GM12878 (cell line): ENCODE measurements around the gene DDX27. TPM values are rescaled to one million over a fixed set of nuclear protein-coding genes. Genes with fewer than 3 reads are reported as not detected.

Source experiments
- ATAC-seq: fragments of 200-7000 bp; cut with Tn5 transposase; 3 replicates; pipeline ENCODE4 v1.9.1; 2020; ENCODE audit warnings: mild to moderate bottlenecking, moderate library complexity
- BruUV-seq: library from RNA; stranded (reverse); fragments of 400-500 nt; replicated peaks from 2 replicates; lab custom pipeline; 2021; lab: Mats Ljungman, UMichigan
- CTCF ChIA-PET: fragments of 300-600 bp; sonication (Branson Sonifier 250); formaldehyde crosslinking; extraction: SDS; loops from one replicate; lab custom pipeline; 2021; ENCODE audit warnings: inconsistent platforms; lab: Yijun Ruan, JAX
- POLR2A ChIA-PET: fragments of 350-600 bp; formaldehyde crosslinking; extraction: SDS; loops from one replicate; lab custom pipeline; 2021; ENCODE audit warnings: inconsistent platforms; lab: Charles Lee
- RAD21 ChIA-PET: fragments of 300-600 bp; sonication (Branson Sonifier 250); formaldehyde crosslinking; loops from one replicate; lab custom pipeline; 2023; ENCODE audit warnings: antibody characterized with exemption; ENCODE audit not compliant: unreplicated experiment; lab: Charles Lee
- SMC1A ChIA-PET: fragments of 300-600 bp; sonication (Branson Sonifier 250); formaldehyde crosslinking; loops from one replicate; lab custom pipeline; 2023; ENCODE audit not compliant: unreplicated experiment, uncharacterized antibody; lab: Charles Lee
- DNase-seq: peaks from one replicate; pipeline ENCODE4 v3.0.0-alpha.2; 2011; ENCODE audit warnings: low read depth, low spot score
- FAIRE-seq: peaks from 3 replicates; lab custom pipeline; 2011; peaks lifted over from hg19 to GRCh38; lab: Jason Lieb, UNC
- H2AFZ ChIP-seq: 2 replicates; pipeline ENCODE4 v1.6.0; 2011; ENCODE audit warnings: low read depth, low read length, control low read depth; ENCODE audit not compliant: control insufficient read depth
- H3K27ac ChIP-seq: 2 replicates; pipeline ENCODE4 v1.5.1; 2011; ENCODE audit warnings: control low read depth; ENCODE audit not compliant: control insufficient read depth, insufficient read depth
- H3K27me3 ChIP-seq, 2 experiments: replicated peaks in 1 of 2; 2 replicates each; pipeline versions ENCODE4 v1.6.0 to v1.6.1; 2011; ENCODE audit warnings: low read length in 1 of 2; ENCODE audit not compliant: control insufficient read depth in 2 of 2, insufficient read depth in 2 of 2
- H3K36me3 ChIP-seq, 2 experiments: 2 replicates each; pipeline ENCODE4 v1.5.1; 2011; ENCODE audit warnings: low read length in 1 of 2; ENCODE audit not compliant: control insufficient read depth in 2 of 2, insufficient read depth in 2 of 2
- H3K4me1 ChIP-seq: 2 replicates; pipeline ENCODE4 v1.6.1; 2011; ENCODE audit warnings: mild to moderate bottlenecking, low read length, moderate library complexity, mixed read lengths; ENCODE audit not compliant: control insufficient read depth, insufficient read depth
- H3K4me2 ChIP-seq: 2 replicates; pipeline ENCODE4 v1.6.0; 2011; ENCODE audit warnings: control low read depth; ENCODE audit not compliant: control insufficient read depth, insufficient read depth
- H3K4me3 ChIP-seq: fragments of 200-600 bp; sonication (generic); 2 replicates; pipeline ENCODE4 v1.5.1; 2016
- H3K79me2 ChIP-seq: 2 replicates; pipeline ENCODE4 v1.6.0; 2011; ENCODE audit warnings: low read length; ENCODE audit not compliant: control insufficient read depth, insufficient read depth
- H3K9ac ChIP-seq: 2 replicates; pipeline ENCODE4 v1.8.0; 2011; ENCODE audit warnings: low read length, control low read depth, mixed read lengths; ENCODE audit not compliant: control insufficient read depth, insufficient read depth
- H3K9me3 ChIP-seq: replicated peaks from 3 replicates; pipeline ENCODE4 v1.5.1; 2011; ENCODE audit warnings: mild to moderate bottlenecking, low read length; ENCODE audit not compliant: control insufficient read depth, insufficient read depth
- H4K20me1 ChIP-seq: 2 replicates; pipeline ENCODE4 v1.6.0; 2011; ENCODE audit not compliant: control insufficient read depth, insufficient read depth
- CREB1 ChIP-seq: IDR thresholded peaks from 2 replicates; pipeline ENCODE4 v1.6.1; 2012; ENCODE audit warnings: low read depth, mild to moderate bottlenecking, inconsistent platforms
- EGR1 ChIP-seq, 2 experiments: IDR thresholded peaks; 1 replicate in 1 of 2; 2 replicates in 1 of 2; pipeline ENCODE4 v1.6.1; 2011 to 2012; ENCODE audit warnings: low read depth in 2 of 2, low read length in 2 of 2, borderline replicate concordance in 1 of 2, mild to moderate bottlenecking in 1 of 2, moderate library complexity in 1 of 2
- IRF4 ChIP-seq: IDR thresholded peaks from 2 replicates; pipeline ENCODE4 v1.6.1; 2011; ENCODE audit warnings: low read depth, low read length
- NFIC ChIP-seq: IDR thresholded peaks from 2 replicates; pipeline ENCODE4 v1.6.1; 2012; ENCODE audit warnings: low read depth, mild to moderate bottlenecking, inconsistent platforms, low read length, moderate library complexity
- NR2C1 ChIP-seq: fragments of 450-650 bp; IDR thresholded peaks from 2 replicates; pipeline ENCODE4 v1.6.1; 2017; ENCODE audit warnings: antibody characterized with exemption, mild to moderate bottlenecking, moderate library complexity
- PAX5 ChIP-seq: IDR thresholded peaks from 2 replicates; pipeline ENCODE4 v1.6.1; 2011; ENCODE audit warnings: low read depth, low read length, borderline replicate concordance
- POU2F2 ChIP-seq: IDR thresholded peaks from 3 replicates; pipeline ENCODE4 v1.6.1; 2011; ENCODE audit warnings: low read depth, mild to moderate bottlenecking, low read length, borderline replicate concordance
- SMC3 ChIP-seq: IDR thresholded peaks from 2 replicates; pipeline ENCODE4 v1.6.1; 2011; ENCODE audit warnings: low read length, improper control_type of control experiment, borderline replicate concordance
- SUPT20H ChIP-seq: IDR thresholded peaks from 2 replicates; pipeline ENCODE4 v1.6.1; 2011; ENCODE audit warnings: low read depth, mild to moderate bottlenecking, low read length, moderate library complexity, borderline replicate concordance; ENCODE audit not compliant: control insufficient read depth
- TARDBP ChIP-seq: IDR thresholded peaks from 2 replicates; pipeline ENCODE4 v1.6.1; 2016; ENCODE audit warnings: borderline replicate concordance
- WRNIP1 ChIP-seq: IDR thresholded peaks from 2 replicates; pipeline ENCODE4 v1.6.1; 2011; ENCODE audit warnings: low read depth, low read length, improper control_type of control experiment, borderline replicate concordance
- WGBS: methylation state at CpG from one replicate; pipeline ENCODE4 v1.1.6; 2016; ENCODE audit warnings: low lambda C conversion rate; ENCODE audit not compliant: insufficient replicate concordance, insufficient coverage; ENCODE audit errors: missing lambda C conversion rate; 5-methylcytosine and 5-hydroxymethylcytosine counted together
- in situ Hi-C: fragments of 300-500 bp; cut with MboI; formaldehyde crosslinking; loops from 9 replicates; pipeline ENCODE4 v1.14.3; 2018; ENCODE audit warnings: mixed read lengths
- intact Hi-C: fragments of 100-400 bp; cut with micrococcal nuclease; formaldehyde crosslinking; loops from one replicate; pipeline ENCODE4 v1.14.2; 2022; ENCODE audit not compliant: unreplicated experiment
- polyA plus RNA-seq, 11 experiments: library from polyadenylated mRNA; depleted of rRNA in 4 of 11; unstranded in 6 of 11; stranded (reverse) in 5 of 11; fragments of >200 nt; fragmentation: Nextera tagmentation in 4 of 11; fragmentation: Illumina TruSeq in 1 of 11; extraction: Ambion mirVana in 4 of 11; extraction: Trizol in 1 of 11; gene quantifications; 1 replicate in 1 of 11; 2 replicates in 10 of 11; pipeline versions ENCODE4 v1.2.1 to v1.2.3, GENCODE V29; 2011 to 2016; ENCODE audit warnings: inconsistent platforms in 2 of 11, missing spikeins in 2 of 11, low read depth in 1 of 11
- total RNA-seq, 4 experiments: library from RNA; depleted of rRNA in 3 of 4; stranded (reverse); fragments of >200 nt in 3 of 4; fragmentation: Illumina TruSeq in 1 of 4; extraction: Trizol in 1 of 4; gene quantifications; 2 replicates each; pipeline versions ENCODE4 v1.2.1 to v1.2.3, GENCODE V29; 2013 to 2021
- TF ChIP-seq, protein P1 (sequence below): IDR thresholded peaks from 2 replicates; pipeline ENCODE4 v1.6.1; 2011; ENCODE audit warnings: low read depth, low read length, improper control_type of control experiment, borderline replicate concordance
- TF ChIP-seq, protein P2 (sequence below): fragments of 450-650 bp; IDR thresholded peaks from 2 replicates; pipeline ENCODE4 v1.6.1; 2017; ENCODE audit warnings: low read depth, mild to moderate bottlenecking, moderate library complexity
- TF ChIP-seq, protein P3 (sequence below): IDR thresholded peaks from 2 replicates; pipeline ENCODE4 v1.6.1; 2011; ENCODE audit warnings: mild to moderate bottlenecking, low read depth, low read length, moderate library complexity; ENCODE audit not compliant: insufficient replicate concordance
- TF ChIP-seq, protein P4 (sequence below): fragments of 450-650 bp; IDR thresholded peaks from 2 replicates; pipeline ENCODE4 v1.6.1; 2018; ENCODE audit warnings: borderline replicate concordance, mild to moderate bottlenecking; ENCODE audit not compliant: partially characterized antibody

Gene DDX27
- total and polyA plus RNA-seq, 10 of the 15 experiments (the other 5 are each of a cell fraction or from before 2014, with no cell fraction given): 19.8 to 78.8 (median 54.9) TPM

DNA sequence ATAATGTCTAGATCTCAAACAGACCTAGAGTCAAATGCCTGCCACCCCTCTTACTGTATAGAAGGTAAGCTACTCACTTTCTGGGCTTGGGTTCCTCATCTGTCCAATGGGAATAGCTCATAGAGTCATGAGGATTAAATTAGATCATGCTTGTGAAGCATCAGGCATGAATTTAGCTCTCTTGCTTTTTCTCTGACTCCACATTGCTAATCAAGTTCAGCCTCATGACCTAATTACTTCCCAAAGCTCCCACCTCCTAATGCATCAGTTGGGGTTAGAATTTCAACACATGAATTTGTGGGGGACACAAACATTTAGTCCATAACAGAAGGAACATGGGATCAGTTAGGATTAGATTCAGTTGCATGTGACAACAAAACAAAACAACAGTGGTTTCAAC, 4.6 kb upstream of the DDX27 start (continued):
- TF ChIP-seq SMC3: no peak
- no peak for TF ChIP-seq SUPT20H
- TF ChIP-seq CREB1: no peak
- TF ChIP-seq WRNIP1: no peak
- TF ChIP-seq EGR1 (IDR thresholded peaks at IDR 0.05; ENCODE audit: borderline replicate concordance in 1 of 2, low read depth in 2 of 2, low read length in 2 of 2): no peak
- TF ChIP-seq, protein P1, sequence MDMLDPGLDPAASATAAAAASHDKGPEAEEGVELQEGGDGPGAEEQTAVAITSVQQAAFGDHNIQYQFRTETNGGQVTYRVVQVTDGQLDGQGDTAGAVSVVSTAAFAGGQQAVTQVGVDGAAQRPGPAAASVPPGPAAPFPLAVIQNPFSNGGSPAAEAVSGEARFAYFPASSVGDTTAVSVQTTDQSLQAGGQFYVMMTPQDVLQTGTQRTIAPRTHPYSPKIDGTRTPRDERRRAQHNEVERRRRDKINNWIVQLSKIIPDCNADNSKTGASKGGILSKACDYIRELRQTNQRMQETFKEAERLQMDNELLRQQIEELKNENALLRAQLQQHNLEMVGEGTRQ: no peak

DNA sequence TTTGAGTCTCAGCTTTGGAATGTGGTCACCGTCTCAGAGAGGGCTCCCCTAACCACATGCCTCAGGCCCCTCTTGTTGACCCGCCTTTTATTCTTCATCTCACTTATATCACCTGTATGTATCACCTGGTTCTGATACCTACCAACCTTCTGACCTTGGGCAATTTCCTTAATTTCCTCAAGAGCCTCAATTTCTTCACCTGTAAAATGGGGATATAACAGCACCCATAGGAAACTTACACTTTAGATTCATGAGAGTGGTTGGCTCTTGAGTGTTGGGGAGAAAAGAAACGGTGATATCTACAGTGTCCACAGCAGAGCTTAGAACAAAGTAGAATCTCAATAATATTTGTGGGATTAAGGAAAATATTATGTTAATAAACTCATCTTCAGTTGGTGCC, 4.0 kb upstream of the DDX27 start:
- DNase-seq (no peak), FAIRE-seq (no peak), ATAC-seq (no peak)
- CTCF ChIA-PET: interaction anchor here (1.3 to 13.9 kb wide), 4 partner anchors 31 to 79 kb away, joined by 3 to 333 read pairs (median 72); no protein-coding TSS in a partner anchor
- no peak overlapping the region for H3K4me3 ChIP-seq
- H3K27me3 ChIP-seq: no peaks in the 10 kb centered on the region
- intact Hi-C loops (no loop called here), in situ Hi-C loops (loop anchor here (5.0 kb wide), 1 partner anchor 83 kb away; no protein-coding TSS in a partner anchor)
- RAD21 ChIA-PET: interaction anchor here (1.4 to 5.7 kb wide), 2 partner anchors 50 to 81 kb away, joined by 4 to 79 read pairs; no protein-coding TSS in a partner anchor
- no peaks in the 10 kb centered on the region for H3K36me3 ChIP-seq
- no peaks in the 10 kb centered on the region for H3K4me1 ChIP-seq
- no peak overlapping the region for H3K9ac ChIP-seq
- H4K20me1 ChIP-seq: no peaks in the 10 kb centered on the region
- 43% methylated on average over 3 of the region's 3 CpGs for WGBS
- peaks cover 10% of the 10 kb centered on the region for H3K79me2 ChIP-seq
- H3K9me3 ChIP-seq: no peaks in the 10 kb centered on the region; the same call in none of the 3 replicates
- H3K27ac ChIP-seq: no peak overlapping the region
- SMC1A ChIA-PET: interaction anchor here (1.1 to 3.0 kb wide), 4 partner anchors 34 to 83 kb away, joined by 5 to 65 read pairs (median 16); no protein-coding TSS in a partner anchor
- no TSS peak for BruUV-seq
- H3K4me2 ChIP-seq: no peak overlapping the region
- POLR2A ChIA-PET: interaction anchor here (1.0 kb wide), 1 partner anchor 90 kb away, joined by 3 read pairs; no protein-coding TSS in a partner anchor
- no peak overlapping the region for H2AFZ ChIP-seq
- TF ChIP-seq, protein P2, sequence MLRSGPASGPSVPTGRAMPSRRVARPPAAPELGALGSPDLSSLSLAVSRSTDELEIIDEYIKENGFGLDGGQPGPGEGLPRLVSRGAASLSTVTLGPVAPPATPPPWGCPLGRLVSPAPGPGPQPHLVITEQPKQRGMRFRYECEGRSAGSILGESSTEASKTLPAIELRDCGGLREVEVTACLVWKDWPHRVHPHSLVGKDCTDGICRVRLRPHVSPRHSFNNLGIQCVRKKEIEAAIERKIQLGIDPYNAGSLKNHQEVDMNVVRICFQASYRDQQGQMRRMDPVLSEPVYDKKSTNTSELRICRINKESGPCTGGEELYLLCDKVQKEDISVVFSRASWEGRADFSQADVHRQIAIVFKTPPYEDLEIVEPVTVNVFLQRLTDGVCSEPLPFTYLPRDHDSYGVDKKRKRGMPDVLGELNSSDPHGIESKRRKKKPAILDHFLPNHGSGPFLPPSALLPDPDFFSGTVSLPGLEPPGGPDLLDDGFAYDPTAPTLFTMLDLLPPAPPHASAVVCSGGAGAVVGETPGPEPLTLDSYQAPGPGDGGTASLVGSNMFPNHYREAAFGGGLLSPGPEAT: no peak
- no peak for TF ChIP-seq POU2F2
- TF ChIP-seq, protein P3, sequence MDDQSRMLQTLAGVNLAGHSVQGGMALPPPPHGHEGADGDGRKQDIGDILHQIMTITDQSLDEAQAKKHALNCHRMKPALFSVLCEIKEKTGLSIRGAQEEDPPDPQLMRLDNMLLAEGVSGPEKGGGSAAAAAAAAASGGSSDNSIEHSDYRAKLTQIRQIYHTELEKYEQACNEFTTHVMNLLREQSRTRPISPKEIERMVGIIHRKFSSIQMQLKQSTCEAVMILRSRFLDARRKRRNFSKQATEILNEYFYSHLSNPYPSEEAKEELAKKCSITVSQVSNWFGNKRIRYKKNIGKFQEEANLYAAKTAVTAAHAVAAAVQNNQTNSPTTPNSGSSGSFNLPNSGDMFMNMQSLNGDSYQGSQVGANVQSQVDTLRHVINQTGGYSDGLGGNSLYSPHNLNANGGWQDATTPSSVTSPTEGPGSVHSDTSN: no peak
- no peak for TF ChIP-seq NFIC
- TF ChIP-seq IRF4: no peak
- no peak for TF ChIP-seq NR2C1
- TF ChIP-seq, protein P4, sequence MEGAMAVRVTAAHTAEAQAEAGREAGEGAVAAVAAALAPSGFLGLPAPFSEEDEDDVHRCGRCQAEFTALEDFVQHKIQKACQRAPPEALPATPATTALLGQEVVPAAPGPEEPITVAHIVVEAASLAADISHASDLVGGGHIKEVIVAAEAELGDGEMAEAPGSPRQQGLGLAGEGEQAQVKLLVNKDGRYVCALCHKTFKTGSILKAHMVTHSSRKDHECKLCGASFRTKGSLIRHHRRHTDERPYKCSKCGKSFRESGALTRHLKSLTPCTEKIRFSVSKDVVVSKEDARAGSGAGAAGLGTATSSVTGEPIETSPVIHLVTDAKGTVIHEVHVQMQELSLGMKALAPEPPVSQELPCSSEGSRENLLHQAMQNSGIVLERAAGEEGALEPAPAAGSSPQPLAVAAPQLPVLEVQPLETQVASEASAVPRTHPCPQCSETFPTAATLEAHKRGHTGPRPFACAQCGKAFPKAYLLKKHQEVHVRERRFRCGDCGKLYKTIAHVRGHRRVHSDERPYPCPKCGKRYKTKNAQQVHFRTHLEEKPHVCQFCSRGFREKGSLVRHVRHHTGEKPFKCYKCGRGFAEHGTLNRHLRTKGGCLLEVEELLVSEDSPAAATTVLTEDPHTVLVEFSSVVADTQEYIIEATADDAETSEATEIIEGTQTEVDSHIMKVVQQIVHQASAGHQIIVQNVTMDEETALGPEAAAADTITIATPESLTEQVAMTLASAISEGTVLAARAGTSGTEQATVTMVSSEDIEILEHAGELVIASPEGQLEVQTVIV: no peak
- TF ChIP-seq PAX5: no peak
- TF ChIP-seq TARDBP: no peak
